GM12801 (cell line): ENCODE measurements around the gene FHAD1.

ENCODE experiments used
- TF ChIP-seq, protein P1 (sequence below): IDR thresholded peaks from one replicate; pipeline ENCODE4 v1.5.1; 2011; ENCODE audit warnings: control low read depth; ENCODE audit not compliant: insufficient read length; ENCODE audit errors: extremely low read depth

FHAD1 gene

GRCh38 chr1:15368888-15369287, 121.9 kb downstream of the FHAD1 start:
- TF ChIP-seq, protein P1, sequence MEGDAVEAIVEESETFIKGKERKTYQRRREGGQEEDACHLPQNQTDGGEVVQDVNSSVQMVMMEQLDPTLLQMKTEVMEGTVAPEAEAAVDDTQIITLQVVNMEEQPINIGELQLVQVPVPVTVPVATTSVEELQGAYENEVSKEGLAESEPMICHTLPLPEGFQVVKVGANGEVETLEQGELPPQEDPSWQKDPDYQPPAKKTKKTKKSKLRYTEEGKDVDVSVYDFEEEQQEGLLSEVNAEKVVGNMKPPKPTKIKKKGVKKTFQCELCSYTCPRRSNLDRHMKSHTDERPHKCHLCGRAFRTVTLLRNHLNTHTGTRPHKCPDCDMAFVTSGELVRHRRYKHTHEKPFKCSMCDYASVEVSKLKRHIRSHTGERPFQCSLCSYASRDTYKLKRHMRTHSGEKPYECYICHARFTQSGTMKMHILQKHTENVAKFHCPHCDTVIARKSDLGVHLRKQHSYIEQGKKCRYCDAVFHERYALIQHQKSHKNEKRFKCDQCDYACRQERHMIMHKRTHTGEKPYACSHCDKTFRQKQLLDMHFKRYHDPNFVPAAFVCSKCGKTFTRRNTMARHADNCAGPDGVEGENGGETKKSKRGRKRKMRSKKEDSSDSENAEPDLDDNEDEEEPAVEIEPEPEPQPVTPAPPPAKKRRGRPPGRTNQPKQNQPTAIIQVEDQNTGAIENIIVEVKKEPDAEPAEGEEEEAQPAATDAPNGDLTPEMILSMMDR = no peak

DNA sequence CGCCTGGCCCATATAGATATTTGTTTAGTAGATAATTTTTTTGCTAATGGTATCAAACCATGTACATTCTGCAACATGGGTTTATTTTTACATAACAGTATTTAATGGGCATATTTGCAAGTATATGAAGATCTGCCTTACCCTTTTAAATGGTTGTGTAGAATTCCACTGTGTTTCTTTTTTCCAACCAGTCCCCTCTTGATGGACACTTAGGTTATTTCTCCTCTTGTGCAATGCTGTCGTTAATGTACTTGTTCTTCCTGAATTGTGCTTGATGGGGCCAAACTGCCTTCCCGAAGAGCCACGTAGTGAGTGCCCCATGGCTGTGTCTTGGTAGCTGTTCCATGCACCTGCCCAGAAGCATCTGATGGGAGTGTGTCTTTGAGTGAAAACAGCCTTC, 123.2 kb downstream of the FHAD1 start:
- TF ChIP-seq, protein P1 = no peak

DNA sequence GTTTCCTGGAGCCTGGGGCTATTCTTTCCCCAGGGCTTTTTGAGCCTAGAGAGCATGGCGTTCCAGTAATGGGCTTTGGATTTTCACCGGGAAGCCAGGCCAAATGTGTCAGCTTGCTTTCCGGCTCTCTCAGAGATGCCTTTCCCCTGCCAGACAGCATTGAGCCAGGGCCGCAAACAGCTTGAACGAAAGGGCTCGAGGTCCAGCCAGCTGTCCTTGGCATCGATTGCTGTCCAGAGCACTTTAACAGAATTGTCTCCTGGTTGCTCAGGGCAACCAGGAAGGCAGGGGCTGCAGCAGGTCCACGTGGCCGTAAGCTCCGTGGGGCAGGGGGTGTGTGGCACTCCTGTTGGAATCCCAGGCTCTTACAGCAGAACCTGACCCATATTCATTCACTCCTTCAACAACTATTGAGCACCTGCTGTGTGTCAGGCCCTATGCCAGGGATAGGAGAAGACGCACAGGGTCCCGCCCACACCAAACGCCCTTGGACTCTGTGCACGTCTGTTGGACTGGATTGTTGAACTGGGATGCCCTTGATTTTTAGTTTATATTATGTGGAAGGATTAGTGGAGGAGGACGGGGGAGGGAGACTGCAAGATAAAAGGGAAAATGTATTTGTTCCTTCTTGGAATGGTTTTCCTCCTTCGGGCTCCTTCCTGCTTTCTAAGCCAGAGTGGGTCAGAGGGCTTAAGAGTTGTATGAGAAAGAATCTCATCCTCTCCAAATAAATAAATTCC, 123.9 kb downstream of the FHAD1 start:
- TF ChIP-seq, protein P1 = no peak

DNA sequence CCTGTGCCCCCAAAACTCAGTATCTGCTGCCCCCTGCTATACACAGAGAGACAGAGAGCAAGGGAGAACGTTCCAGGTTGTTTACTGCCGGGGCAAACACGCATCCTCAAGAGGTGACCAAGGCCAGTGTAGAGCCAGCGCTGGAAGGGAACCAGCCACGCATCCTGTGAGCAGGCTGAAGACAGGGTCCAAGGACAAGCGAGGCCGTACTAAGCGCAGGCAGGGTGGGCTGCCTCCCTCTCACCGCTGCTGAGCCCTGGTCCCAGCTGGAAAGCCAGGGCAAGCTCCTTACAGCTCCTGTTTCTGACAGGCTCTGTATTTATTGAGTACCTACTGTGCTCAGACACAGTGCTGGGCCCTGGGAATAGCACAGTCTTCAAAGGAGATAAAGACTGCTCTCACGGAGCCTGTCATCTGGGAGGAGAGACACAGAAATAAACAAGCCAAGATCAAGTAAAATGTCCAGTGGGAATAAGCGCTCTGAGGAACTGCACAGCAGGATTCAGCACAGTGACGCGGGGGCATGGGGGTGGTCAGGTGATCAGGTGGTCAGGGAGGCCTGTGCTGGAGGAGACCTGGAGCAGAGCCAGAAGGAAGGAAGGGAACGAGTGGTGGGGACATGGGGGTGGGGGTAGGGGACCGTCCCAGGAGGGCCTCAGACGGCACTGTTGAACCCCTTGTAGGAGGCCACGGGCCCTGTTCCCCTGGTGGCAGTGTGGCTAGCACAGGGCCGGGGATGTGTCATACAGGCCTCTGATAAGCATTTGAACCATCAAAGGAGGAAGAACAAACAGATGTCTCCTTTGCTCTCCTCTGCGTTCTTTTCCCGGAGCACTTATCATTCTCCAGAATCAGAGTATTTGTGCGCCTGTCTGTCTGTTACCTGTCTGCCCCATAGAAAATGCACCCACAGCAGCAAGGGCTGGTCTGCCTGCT, 124.9 kb downstream of the FHAD1 start:
- TF ChIP-seq, protein P1 = no peak

DNA sequence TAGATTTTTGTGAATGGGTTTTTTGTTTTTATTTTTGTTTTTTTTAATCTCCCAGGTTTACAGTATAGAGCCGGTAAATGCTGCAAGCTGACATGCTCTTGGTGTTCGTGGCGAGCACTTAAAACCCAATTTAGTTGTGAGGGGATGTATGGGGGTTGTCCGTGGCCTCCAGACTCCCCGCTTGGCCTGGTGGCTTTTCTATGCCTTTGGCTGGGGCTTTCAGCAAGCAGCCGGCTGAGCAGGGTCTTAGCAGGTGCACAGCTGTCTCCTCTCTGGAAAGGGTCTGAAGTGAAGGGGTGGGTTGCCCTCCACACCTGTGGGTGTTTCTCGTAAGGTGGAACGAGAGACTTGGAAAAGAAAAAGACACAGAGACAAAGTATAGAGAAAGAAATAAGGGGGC, 131.7 kb downstream of the FHAD1 start:
- TF ChIP-seq, protein P1 = no peak

DNA sequence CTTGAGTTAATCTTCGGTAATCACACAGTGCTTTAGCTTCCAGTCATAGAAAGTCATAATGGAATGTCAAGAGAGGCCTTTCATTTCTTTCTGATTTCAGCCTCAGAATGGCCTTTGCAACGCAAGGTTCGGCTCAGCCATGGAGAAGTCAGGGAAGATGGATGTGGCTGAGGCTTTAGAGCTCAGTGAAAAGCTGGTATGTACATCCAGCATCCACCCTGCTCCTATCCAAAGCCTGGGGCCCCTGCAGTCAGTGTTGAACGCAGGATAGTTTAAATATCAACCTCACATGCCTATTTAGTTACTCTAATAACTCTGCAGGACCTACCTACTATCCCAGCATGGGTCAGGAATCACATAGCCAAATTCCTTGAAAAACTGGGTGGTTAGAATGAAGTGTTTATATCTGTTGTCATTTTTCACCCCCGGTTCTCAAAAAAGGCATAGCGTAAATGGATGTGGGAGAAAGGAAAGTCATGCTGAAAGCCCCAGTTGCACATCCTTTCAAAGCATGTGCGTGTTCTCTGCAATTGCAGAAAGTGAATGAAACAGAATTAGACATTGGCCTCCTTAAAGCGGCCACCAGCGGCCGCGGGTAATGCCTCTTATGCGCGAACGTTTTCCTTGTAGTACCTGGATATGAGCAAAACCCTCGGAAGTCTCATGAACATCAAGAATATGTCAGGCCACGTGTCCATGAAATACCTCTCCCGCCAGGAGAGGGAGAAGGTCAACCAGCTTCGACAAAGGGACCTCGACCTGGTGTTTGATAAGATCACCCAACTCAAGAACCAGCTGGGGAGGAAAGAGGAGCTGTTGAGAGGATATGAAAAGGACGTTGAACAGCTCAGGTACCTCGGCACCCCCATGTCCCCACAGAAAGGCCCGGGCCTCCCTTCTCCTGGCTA, 133.8 kb downstream of the FHAD1 start:
- TF ChIP-seq, protein P1 = no peak
